ENCODE data around the gene TMEM253. TPM values are rescaled to one million over a fixed set of nuclear protein-coding genes. Genes with fewer than 3 reads are reported as not detected.
A peak's percentile ranks its signal among the peaks of the same experiment; 100 is the strongest.

TMEM253 gene
- total and polyA plus RNA-seq, 8 donors, result 0.16 to 4.9 (median 1.1) TPM

DNA sequence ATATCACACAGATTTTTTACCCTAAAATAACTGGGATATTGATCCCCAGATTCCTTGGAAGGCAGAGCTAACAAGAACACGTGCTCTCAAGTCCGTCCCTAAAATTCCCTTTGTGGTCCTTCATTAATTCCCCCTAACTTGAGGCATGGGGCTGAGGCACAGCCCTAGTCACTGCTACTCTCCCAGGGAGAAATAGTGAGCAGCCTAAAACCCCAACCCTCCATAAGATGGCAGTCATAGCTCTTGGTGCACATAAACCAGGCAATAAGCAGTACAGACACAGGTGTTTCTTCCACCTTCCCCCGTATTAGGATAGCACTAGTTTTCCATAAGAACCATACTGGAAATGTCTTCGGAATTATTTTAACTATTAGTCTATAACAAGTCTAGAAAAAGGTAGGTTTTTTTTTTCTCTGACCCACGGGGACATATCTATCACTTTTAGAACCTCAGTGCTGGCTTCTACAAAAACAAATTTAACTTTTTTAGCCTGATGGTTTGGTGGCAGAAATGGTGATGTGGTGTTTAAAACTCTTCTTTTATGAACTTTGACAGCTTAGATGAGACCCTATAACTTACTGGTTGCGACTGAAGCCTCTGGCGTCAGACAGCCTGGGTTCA lies 33.9 kb upstream of the TMEM253 start:
- DNase-seq, result no peak

DNA sequence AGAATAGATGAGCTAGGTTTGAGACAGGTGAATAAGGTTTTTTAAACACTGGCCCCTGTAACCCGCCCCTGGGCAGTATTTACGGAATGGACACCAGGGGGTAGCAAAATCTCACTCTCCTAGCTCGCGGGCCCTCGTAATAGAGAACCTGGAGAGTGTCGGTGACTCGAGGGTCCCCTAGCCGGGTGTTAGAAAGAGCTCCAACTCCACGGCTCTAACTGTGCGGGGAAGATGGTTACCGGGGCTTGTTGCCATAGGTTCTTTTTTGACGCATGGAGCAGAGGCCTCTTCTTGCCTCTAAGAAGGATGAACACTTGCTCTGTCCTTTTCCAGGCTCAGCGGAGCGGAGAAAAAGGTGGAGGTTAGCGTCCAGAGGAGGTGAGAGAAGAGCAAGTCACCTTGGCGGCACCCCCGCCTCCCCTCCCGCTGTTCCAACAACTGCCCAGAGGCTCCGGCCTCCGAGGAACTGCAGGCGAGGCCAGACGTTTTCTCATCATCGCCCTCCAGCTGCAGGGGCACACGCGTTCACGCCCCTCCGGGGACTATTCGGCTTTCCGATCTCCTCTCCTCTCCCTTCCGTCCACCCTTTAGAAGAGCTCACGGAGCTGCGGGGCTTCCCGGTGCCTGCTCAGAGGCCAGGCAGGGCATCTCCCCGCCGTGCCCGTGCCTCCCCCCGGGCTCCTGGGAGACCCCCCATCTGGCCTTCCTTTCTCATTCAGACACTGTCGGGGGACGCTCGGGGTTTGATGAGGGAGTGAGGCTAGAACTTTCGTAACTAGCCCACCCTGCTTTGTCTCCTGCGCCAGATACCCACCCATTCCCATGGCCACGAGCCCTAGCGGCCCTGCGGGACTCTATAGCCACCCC lies 32.1 kb upstream of the TMEM253 start:
- H3K27ac ChIP-seq, result peak overlapping the region; percentile 70 to 88 (median 78)
- DNase-seq, result peak in 4 of 6 donors; percentile 52 to 65 (median 58)

More for the DNA sequence above, 33.9 kb upstream of the TMEM253 start:
- no peak for ATAC-seq
- TF ChIP-seq, protein P1, sequence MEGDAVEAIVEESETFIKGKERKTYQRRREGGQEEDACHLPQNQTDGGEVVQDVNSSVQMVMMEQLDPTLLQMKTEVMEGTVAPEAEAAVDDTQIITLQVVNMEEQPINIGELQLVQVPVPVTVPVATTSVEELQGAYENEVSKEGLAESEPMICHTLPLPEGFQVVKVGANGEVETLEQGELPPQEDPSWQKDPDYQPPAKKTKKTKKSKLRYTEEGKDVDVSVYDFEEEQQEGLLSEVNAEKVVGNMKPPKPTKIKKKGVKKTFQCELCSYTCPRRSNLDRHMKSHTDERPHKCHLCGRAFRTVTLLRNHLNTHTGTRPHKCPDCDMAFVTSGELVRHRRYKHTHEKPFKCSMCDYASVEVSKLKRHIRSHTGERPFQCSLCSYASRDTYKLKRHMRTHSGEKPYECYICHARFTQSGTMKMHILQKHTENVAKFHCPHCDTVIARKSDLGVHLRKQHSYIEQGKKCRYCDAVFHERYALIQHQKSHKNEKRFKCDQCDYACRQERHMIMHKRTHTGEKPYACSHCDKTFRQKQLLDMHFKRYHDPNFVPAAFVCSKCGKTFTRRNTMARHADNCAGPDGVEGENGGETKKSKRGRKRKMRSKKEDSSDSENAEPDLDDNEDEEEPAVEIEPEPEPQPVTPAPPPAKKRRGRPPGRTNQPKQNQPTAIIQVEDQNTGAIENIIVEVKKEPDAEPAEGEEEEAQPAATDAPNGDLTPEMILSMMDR (IDR thresholded peaks at IDR 0.05), result no peak
- Histone ChIP-seq H3K27me3 (no peaks in the 10 kb centered on the region), H3K9me3 (no peaks in the 10 kb centered on the region), H3K4me3 (no peak overlapping the region), H3K36me3 (no peaks in the 10 kb centered on the region), H3K27ac (no peak overlapping the region), H3K4me1 (peaks cover 0 to 9% (median 5%) of the 10 kb centered on the region in 3 donors)
- intact Hi-C loops (cut with DNase I), result loop anchor here in 1 of 3 donors (5.0 kb wide), 1 partner anchor 35 kb away; the partner anchor contains the start of gene TMEM253
- FAIRE-seq, result no peak
- 45 to 63% methylated on average over 7 of the region's 7 CpGs for WGBS, 2 donors

DNA sequence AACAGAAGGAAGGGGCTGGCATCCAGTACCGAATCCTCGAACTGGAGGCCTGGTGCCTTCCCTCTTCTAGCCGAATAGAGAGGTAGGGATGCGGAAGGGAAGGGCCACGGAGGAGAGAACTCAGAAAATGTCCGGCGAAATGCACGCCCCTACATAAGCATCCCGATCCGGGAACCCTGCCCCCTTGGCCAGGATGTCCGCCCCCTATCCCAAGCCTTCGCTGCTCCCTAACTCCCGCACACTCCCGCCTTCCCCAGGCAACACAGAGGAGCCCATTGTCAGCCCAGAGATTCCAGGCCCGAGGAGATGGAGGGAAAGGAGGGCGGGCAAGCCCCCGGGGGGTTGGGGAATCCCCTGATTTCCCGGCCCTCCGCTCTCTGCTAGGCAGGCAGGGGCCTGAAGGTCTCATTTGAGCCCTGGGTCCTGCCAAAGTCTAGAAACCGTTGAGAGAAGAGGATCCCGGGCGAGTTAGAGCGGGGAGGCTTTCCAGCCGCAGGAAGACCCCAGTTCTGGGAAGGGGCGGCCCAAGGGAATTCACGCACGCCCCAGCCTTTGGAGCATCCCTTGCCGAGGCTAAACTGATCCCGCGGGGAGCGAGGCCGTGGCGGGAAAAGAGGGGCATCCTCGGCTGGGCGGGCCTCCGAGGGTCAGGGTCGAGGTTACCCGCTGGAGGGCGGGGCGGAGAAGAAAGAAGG lies 31.3 kb upstream of the TMEM253 start:
- 1 to 4% methylated on average over 33 to 40 of the region's 40 CpGs for WGBS, 2 donors
- TF ChIP-seq, protein P1 (IDR thresholded peaks at IDR 0.05), result no peak
- Histone ChIP-seq H3K4me3 (peak overlapping the region; percentile 47 to 77 (median 70)), H3K9me3 (no peaks in the 10 kb centered on the region), H3K36me3 (peaks cover 0 to 4% (median 0%) of the 10 kb centered on the region in 3 donors), H3K27me3 (no peaks in the 10 kb centered on the region), H3K4me1 (peaks cover 0 to 9% (median 5%) of the 10 kb centered on the region in 3 donors), H3K27ac (peak overlapping the region; percentile 70 to 88 (median 78))
- no peak for FAIRE-seq
- intact Hi-C loops (cut with DNase I), result loop anchor here in 1 of 3 donors (5.0 kb wide), 1 partner anchor 33 kb away; the partner anchor contains the start of gene TMEM253
- peak; percentile 12 to 41 (median 16) for ATAC-seq
- DNase-seq, result peak in 5 of 6 donors; percentile 57 to 81 (median 66)

More for the DNA sequence above, 32.1 kb upstream of the TMEM253 start:
- intact Hi-C loops (cut with DNase I), result loop anchor here in 1 of 3 donors (5.0 kb wide), 1 partner anchor 34 kb away; the partner anchor contains the start of gene TMEM253
- FAIRE-seq, result no peak
- H3K4me3 ChIP-seq, result peak overlapping the region; percentile 47 to 77 (median 70)
- H3K27me3 ChIP-seq, result no peaks in the 10 kb centered on the region
- H3K4me1 ChIP-seq, result peaks cover 0 to 9% (median 5%) of the 10 kb centered on the region in 3 donors
- TF ChIP-seq, protein P1 (IDR thresholded peaks at IDR 0.05), result peak in 3 of 4 donors; percentile 21 to 43 (median 38)
- ATAC-seq, result peak; percentile 28 to 62 (median 54)
- WGBS, 2 donors, result 3% methylated on average over 43 to 45 of the region's 45 CpGs
- H3K9me3 ChIP-seq, result no peaks in the 10 kb centered on the region
- H3K36me3 ChIP-seq, result peaks cover 0 to 2% (median 0%) of the 10 kb centered on the region in 3 donors

DNA sequence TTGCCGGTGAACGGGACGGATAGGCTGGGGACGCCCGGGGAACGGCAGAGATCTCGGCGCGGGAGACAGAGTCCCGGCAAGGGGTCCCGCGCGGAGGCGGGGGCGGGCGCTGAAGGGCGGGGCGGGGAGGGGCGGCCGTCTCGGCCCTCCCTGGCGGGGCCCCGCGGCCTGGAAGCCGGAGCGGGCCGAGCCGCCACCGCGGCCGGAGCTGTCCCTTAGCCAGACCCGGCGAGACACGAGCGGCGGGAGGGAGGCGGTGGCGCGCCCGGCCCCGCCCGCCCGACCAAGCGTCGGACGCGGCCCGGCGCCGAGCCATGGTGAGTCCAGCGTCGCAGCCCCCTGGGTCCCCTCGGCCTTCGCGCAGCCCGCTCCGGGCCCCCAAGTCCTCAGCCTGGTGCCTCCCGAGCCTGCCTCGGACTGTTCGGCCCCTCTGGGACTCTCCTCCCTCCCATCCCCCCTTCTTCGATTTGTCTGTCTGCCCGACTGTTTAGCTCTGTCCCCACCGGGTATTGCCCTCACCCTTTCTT lies 30.7 kb upstream of the TMEM253 start, which contains the start of gene ARHGEF40:
Gene ARHGEF40 (plus strand): TSS at position 222 of the 527 bp plus-strand sequence. CDS start 93 bp downstream, at position 315.
- ATAC-seq (peak; percentile 65 to 81 (median 75)), FAIRE-seq (no peak), DNase-seq (peak; percentile 72 to 88 (median 79))
- Histone ChIP-seq H3K27me3 (no peaks in the 10 kb centered on the region), H3K27ac (peak within 1 kb of the TSS; percentile 70 to 88 (median 78)), H3K9me3 (no peaks in the 10 kb centered on the region), H3K4me3 (peak within 1 kb of the TSS; percentile 47 to 77 (median 70)), H3K36me3 (peaks cover 0 to 4% (median 0%) of the 10 kb centered on the region in 3 donors), H3K4me1 (peaks cover 0 to 9% (median 5%) of the 10 kb centered on the region in 3 donors)
- intact Hi-C loops (cut with DNase I), result no loop called here
- WGBS, 2 donors, result 0% methylated on average over 33 to 63 of the region's 63 CpGs
- TF ChIP-seq, protein P1 (IDR thresholded peaks at IDR 0.05), result no peak
